NCI-H69 (cell line): ENCODE data around the gene RNASE12.
"Not testable (repeated sequence)": the region's sequence is repeated elsewhere in the genome, so short reads cannot be mapped to it uniquely, and the experiment has no call there.

Experiments
- DNase-seq: peaks from one replicate; lab custom pipeline; 2025; lab: John Stamatoyannopoulos, UW

The RNASE12 gene

GRCh38 chr14:20613094-20614037 lies 22.2 kb upstream of the RNASE12 start:
- peak; percentile 96 for DNase-seq

GRCh38 chr14:20612403-20612802 lies 21.2 kb upstream of the RNASE12 start:
- no peak for DNase-seq

GRCh38 chr14:20611277-20611676 lies 20.1 kb upstream of the RNASE12 start:
- DNase-seq: no peak

GRCh38 chr14:20610002-20610765 lies 19.0 kb upstream of the RNASE12 start:
- DNase-seq: peak; percentile 88

GRCh38 chr14:20609215-20610001 lies 18.2 kb upstream of the RNASE12 start:
- DNase-seq: peak; percentile 88

- DNase-seq: peak; percentile 6
Measured at GRCh38 chr14:20608383-20609110, 17.4 kb upstream of the RNASE12 start.

- DNase-seq: no peak
Measured at GRCh38 chr14:20607617-20608016, 16.4 kb upstream of the RNASE12 start.

GRCh38 chr14:20606902-20607242 lies 15.7 kb upstream of the RNASE12 start:
- DNase-seq: no peak

GRCh38 chr14:20606190-20606901 lies 15.2 kb upstream of the RNASE12 start:
- peak; percentile 44 for DNase-seq

GRCh38 chr14:20603813-20604690 lies 12.9 kb upstream of the RNASE12 start:
- DNase-seq: peak; percentile 17

GRCh38 chr14:20602583-20602982 lies 11.4 kb upstream of the RNASE12 start:
- no peak for DNase-seq

GRCh38 chr14:20601522-20601921 lies 10.3 kb upstream of the RNASE12 start:
- no peak for DNase-seq

GRCh38 chr14:20597108-20597507 lies 5.9 kb upstream of the RNASE12 start:
- no peak for DNase-seq

- DNase-seq: not testable (repeated sequence)
Measured at GRCh38 chr14:20595726-20596125, 4.5 kb upstream of the RNASE12 start.

GRCh38 chr14:20592574-20592973 lies 1.4 kb upstream of the RNASE12 start:
- DNase-seq: no peak

- DNase-seq: no peak
Measured at GRCh38 chr14:20587489-20588154, 3.6 kb downstream of the RNASE12 start, which contains the start of gene RNASE11. Gene RNASE11 (minus strand): TSS chr14:20588001.

GRCh38 chr14:20583908-20584307 lies 7.3 kb downstream of the RNASE12 start:
- DNase-seq: no peak

- DNase-seq: no peak
Measured at GRCh38 chr14:20583142-20583541, 8.0 kb downstream of the RNASE12 start.

- no peak for DNase-seq
Measured at GRCh38 chr14:20580242-20580641, 10.9 kb downstream of the RNASE12 start.
